HL-60/S4 treated with retinoic acid at 250 ng/mL for 4 days and 3 days (cell line): ENCODE results near the gene C1QTNF6.

ENCODE experiments used
- in situ Hi-C: fragments of 300-500 bp; cut with MboI; formaldehyde crosslinking; loops from 2 replicates; pipeline ENCODE4 v1.7.0; 2022; ENCODE audit warnings: low sequenced_read_pairs

C1QTNF6 gene

DNA sequence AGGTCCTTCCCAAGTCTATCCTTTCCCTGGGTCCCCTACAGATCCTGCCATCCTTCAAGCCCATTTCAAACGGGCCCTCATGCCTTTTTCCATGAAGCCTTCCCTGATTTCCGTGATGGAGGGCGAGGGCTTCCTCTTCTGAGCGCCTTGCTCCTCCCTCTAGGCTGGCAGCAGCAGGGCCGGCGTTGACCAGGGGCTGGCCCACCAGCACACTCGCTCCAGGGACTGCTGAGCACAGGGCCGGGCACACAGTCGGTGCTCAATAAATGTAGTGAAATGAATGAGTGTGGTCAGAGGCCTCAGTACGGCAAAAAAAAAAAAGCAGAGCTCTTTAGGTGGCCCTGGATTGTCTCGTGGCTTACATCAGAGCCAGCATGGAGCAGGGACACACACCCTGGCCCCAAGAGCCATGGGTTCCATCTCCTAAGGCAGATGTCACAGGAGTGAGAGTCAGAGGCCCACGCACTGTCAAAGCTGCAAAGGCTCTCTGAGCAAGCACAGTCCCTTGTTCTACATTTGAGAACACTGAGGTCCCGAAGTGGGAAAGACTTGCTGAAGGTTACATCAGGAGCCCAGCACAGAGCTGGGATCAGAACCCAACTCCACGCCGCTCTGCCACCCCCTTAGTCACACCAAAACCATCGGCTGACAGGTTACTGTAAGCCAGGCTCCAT is 41.4 kb downstream of the C1QTNF6 start:
- in situ Hi-C loops: no loop called here

GRCh38 chr22:37146051-37146385 is 42.0 kb downstream of the C1QTNF6 start:
- in situ Hi-C loops: no loop called here

GRCh38 chr22:37145180-37146050 is 42.6 kb downstream of the C1QTNF6 start:
- in situ Hi-C loops: no loop called here

DNA sequence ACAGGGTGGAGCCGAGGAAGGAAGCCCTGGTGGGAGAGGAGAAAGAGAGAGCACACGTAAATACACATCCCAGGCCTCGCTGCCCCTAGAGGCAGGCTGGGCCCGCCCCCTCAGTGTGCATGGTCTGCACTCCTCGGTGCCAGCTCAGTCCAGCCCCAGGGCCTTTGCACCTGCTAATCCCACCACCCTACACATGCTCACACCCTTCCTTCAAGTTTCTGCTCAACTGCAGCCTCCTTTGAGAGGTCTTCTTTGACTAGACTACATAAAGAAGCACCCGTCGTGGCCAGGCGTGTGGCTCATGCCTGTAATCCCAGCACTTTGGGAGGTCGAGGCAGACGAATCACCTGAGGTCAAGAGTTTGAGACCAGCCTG is 43.9 kb downstream of the C1QTNF6 start:
- in situ Hi-C loops: no loop called here

DNA sequence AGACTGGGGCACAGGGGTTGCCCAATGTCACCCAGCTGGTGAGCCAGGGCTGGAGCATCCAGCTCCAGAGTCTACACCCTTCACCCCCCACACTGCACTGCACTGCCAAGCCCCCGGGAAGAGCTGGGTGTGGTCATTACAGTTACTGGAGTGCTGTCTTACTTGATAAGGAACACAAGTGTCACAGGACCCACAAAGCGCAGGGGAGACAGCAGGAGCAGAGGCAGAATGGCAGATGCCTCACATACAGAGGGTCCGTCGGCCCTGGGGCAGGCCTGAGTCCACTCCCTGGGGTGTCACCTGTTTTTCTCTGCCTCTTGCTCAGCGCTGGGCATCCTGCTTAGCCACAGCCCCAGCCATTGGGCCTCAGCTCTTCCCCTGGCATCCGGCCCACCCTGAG is 46.1 kb downstream of the C1QTNF6 start:
- in situ Hi-C loops: no loop called here

DNA sequence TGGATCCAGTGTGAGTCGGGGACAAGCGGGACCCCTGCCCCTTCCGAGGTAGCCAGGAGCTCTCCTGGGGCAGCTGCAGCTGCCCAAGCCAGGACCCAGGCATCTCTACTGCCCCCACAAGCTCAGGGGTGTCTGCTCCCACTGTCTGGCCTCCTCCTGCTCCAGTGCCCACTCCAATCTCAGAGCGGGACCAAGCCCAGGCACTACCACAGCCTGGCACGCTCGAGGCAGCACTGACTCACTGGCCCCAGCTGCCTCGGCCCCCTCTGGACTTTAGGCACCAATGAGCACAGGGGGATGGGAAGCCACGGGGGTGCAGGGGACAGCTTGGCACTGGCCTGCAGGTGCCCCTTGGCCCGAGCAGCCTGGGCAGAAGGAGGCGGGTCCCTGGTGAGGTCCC is 46.6 kb downstream of the C1QTNF6 start:
- in situ Hi-C loops: no loop called here

DNA sequence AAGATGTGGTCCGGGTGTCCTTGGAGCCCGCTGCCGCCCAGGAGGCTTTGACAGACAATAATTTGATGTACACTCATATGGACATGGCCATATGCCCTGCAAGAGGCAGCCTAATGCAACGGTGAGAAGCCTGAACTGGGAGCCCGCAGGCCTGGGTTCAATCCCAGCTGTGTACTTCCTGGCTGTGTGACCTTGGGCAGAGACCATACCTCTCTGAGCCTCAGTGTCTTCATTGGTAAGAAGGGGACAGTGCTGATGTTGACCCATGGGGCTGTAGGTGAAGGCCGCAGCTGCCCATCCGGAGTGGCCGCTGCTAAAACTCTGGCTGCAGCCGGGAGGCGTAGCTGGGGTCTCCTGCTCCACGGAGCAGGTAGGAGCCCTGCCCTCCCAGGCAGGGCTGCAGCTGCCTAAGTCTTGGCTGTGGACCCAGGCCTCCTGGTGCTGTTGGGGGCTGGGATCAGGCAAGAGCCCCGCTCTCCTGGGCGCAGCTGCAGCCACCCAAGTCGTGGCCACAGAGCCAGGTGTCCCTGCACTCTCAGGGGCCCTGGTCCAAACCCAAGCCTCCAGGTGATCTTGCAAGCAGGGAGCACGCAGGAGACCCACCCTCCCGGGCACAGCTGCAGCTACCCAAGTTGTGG is 47.2 kb downstream of the C1QTNF6 start:
- in situ Hi-C loops: no loop called here

GRCh38 chr22:37139762-37140161 is 48.3 kb downstream of the C1QTNF6 start:
- in situ Hi-C loops: no loop called here

- in situ Hi-C loops: no loop called here
Measured at GRCh38 chr22:37138849-37139561, 49.0 kb downstream of the C1QTNF6 start.

GRCh38 chr22:37137903-37138665 is 50.0 kb downstream of the C1QTNF6 start:
- in situ Hi-C loops: no loop called here

DNA sequence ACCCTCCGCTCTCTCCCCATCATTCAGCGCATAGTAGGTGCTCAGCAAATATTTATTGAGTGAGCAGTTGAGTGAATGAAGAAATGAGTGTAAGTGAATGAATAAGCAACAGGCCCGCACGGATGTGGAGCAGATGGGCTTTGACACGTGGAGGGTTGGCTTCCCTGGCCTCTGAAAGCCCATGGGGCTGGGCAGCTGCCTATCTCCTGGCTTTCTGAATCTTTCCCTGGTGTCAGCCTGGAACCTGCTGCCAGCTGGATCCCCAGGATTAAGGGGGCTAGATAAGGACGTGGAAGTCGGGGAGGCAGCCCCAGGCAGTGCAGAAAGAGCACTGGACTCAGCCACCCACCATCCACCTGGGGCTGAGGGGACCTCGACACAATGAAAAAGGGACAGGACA is 50.9 kb downstream of the C1QTNF6 start:
- in situ Hi-C loops: no loop called here

DNA sequence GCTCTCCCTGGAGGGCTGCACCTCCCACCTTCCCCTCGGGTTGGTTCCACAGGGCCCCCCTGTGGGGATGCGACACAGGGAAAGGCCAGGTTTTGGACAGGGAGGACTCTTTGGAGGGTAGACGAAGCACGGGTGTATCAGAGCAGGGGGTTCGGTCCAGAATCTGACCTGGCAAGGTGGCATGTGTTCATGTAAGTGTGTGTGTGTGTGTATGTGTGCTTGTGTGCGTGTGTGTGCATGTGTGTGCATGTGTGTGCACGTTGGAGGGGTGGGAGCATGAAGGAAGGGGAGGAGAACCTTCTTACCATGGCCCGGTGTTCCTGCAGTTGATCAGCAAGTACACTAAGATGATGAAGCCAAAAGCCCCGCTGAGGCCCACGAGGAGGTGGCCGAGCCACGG is 53.0 kb downstream of the C1QTNF6 start:
- in situ Hi-C loops: no loop called here

- in situ Hi-C loops: no loop called here
Measured at GRCh38 chr22:37133304-37134018, 54.6 kb downstream of the C1QTNF6 start.

DNA sequence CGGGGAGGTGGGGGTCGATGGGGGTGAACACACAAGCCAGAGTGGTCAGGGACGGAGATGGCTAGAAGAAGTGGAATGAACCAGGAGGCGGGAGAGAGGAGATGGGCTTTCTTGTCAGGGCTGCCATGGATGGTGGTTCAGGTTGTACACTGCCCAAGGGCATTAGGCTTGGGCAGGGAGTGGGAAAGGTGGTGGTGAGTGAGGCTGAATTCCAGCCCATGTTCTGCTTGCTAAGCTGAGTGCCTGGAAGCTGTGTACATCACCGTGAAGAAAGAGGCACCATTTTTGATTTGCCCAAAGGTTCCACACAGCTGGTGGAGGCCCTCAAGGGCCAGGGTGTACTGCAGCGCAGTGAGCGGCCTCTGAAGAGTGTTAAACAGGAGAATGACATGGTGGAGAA is 55.3 kb downstream of the C1QTNF6 start:
- in situ Hi-C loops: no loop called here
